ENCODE data around the gene GALP.
"Not testable (repeated sequence)": the region's sequence is repeated elsewhere in the genome, so short reads cannot be mapped to it uniquely, and the experiment has no call there.

Gene GALP

GRCh38 chr19:56148955-56149655 lies 26.7 kb upstream of the GALP start:
- not testable (repeated sequence) for DNase-seq

DNA sequence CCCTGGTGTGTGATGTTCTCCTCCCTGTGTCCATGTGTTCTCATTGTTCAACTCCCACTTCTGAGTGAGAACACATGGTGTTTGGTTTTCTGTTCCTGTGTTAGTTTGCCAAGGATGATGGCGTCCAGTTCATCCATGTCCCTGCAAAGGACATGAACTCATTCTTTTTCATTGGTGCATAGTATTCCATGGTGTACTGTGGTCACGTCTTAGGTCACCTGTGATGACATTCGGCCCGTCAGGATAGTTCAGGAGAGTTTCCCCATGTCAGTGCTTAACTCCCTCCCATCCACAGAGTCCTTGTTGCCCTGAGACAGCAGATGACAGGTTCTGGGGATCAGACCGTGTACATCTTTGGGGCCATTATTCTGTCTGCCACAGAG lies 26.2 kb upstream of the GALP start:
- DNase-seq, result no peak

DNA sequence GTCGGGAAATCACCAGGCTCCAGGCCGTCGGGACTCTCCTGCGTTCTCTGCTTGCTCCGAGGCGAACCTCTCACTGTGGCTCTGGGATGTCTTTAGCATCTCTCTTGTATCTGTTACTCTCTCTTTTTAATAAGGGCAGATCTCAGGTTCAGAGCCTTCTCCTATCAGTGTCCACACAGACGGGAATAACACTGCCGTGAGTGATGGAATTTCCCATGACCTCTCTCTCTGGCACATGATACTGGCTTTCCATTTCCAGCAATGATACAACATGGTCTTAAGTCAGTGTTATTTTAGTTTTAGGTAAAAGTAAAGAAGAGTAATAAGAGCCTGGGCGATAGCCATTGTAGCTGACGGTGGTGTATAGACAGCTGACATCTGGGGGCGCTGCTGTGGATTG lies 25.4 kb upstream of the GALP start:
- DNase-seq, result no peak

DNA sequence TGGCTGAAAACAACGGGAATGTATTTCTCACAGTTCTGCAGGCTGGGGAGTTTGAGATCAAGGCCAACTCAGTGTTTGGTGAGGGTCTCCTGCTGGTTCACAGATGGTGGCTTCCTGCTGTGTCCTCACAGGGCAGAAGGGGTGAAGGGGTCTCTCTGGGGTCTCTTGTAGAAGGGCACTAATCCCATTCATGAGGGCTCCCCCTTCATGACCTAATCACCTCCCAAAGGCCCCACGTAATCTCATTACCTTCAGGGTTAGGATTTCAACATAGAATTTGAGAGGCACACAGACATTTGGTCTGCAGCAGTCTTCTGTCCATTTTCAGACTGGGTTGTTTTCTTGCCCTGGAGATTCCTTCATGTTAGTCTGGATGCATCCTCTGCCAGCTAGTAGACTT lies 23.2 kb upstream of the GALP start:
- DNase-seq, result no peak

DNA sequence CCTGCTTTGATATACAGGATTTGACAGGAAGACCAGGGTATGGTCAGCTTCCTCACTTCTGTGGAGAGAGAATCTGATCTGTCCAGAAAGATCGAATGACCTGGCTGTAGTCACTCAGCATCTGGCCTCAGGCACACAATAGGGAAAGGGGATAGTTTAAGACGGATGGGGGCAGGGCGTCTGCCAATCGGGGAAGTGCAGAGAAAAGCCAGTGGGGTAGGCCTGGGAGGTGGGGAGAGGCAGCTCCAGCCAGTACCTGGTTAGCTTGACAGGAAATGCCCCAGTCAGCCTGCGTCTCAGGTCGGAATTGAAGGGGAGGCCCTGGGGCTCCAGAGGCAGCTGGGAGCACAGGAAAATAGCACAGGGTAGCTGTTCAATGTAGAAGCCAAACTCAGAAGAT lies 22.3 kb upstream of the GALP start:
- no peak for DNase-seq

DNA sequence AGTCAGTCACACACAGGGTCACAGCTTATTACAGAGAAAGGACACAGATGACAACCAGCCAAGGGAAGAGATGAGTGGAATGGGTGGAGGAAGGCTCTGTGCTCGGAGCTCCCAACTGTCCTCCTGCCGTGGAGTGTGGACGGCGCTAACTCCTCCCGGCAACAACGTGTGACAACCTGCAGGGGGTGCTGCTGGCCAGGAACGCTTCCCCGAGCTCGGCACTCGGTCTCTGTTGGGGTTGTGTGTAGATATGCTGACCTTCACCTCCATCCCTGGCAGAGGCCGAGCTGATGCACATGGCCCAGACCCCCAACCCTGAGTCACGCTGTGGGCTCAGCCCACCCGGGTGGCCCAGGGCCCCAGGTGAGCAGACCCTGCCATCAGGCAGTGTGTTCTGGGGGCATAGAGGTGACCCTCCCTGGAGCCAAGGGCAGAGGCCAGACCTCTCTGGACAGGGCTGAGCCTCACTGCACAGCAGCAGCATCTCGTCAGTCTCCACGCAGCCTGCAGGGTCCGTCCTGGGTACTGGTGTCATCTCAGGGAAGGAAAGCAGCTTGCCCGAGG lies 20.6 kb upstream of the GALP start:
- no peak for DNase-seq

- no peak for DNase-seq
These were observed 19.0 kb upstream of the GALP start for GRCh38 chr19:56156768-56157167.

- DNase-seq, result no peak
These were observed 17.5 kb upstream of the GALP start for GRCh38 chr19:56158170-56158757.

DNA sequence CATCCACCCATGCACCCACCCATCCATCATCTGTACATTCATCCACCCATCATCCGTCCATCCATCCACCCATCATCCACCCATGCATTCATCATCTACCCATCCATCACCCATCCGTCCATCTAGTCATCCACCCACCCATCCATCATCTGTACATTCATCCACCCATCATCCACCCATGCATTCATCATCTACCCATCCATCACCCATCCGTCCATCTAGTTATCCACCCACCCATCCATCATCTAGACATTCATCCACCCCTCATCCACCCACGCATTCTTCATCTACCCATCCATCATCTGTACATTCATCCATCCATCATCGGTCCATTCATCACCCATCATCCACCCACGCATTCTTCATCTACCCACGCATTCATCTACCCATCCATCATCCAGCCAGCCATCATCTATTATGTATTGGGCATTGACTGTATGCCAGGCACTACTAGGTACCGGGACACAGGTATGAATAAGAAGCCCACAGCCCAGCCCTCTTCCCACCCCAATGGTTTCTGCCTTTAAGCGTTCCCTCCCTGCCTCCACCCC lies 16.7 kb upstream of the GALP start:
- no peak for DNase-seq

- DNase-seq, result no peak
These were observed 16.1 kb upstream of the GALP start for GRCh38 chr19:56159622-56160271.

- no peak for DNase-seq
These were observed 14.3 kb upstream of the GALP start for GRCh38 chr19:56161534-56161933.

GRCh38 chr19:56162258-56162657 lies 13.6 kb upstream of the GALP start:
- DNase-seq, result no peak

- DNase-seq, result no peak
These were observed 12.7 kb upstream of the GALP start for GRCh38 chr19:56163097-56163496.

DNA sequence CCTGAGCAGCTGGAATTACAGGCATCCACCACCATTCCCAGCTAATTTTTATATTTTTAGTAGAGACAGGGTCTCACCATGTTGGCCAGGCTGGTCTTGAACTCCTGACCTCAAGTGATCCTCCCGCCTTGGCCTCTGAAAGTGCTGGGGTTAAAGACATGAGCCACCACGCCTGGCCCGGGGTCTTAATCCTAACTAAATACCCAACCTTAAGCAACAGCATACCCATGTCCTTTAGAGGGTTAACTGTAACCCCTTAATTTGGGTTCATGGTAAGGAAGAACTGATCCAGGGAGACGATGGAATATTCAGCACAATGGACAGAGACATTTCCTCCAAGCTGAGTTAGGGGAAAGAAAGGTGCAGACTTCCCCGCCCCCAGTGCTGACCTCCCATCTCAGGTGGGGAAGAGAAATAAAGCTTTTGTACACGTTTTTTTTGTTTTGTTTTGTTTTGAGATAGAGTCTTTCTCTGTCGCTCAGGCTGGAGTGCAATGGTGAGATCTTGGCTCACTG lies 8.7 kb upstream of the GALP start:
- DNase-seq, result no peak

DNA sequence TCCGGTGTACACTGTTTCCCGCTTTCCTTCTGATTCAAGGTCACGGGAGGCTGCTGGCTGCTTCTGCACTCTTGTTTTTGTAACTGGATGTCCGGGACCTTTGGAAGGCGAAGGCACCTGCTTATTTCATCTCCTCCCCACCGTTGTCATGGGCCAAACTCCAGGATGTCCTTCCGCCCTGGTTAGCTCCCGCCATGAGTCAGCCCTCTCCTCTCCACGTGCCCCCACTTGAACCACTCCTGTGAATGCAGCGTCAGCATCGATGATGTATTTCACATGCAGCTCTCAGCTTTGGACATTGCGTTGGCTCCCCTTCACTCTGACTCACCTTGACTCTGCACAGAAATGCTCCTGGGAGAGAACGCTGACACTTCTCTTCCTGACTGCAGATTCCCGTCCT lies 5.5 kb upstream of the GALP start:
- peak; percentile 66 for DNase-seq

- DNase-seq, result no peak
These were observed 1.7 kb upstream of the GALP start for GRCh38 chr19:56174086-56174485.

DNA sequence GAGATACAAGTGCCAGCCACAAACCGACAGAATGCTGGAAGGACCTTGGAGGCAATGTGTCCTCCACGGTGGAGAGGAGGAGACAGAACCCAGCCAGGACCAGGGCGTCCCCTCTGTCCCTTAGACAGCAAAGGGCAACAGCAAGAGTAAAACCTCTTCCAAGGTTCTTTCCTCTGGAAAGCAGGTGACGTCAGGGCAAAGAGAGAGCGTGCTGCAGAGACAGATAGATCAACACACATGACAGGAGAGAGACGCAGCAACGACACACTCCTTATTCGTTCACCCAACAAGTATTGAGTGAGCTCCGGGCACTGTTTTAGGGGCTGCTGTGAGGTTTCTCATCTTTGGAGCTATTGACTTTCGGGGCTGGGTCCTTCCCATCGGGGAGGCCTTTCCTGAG lies 1.3 kb upstream of the GALP start:
- no peak for DNase-seq

- not testable (repeated sequence) for DNase-seq
These were observed 502 bp downstream of the GALP start for GRCh38 chr19:56176310-56176709.

DNA sequence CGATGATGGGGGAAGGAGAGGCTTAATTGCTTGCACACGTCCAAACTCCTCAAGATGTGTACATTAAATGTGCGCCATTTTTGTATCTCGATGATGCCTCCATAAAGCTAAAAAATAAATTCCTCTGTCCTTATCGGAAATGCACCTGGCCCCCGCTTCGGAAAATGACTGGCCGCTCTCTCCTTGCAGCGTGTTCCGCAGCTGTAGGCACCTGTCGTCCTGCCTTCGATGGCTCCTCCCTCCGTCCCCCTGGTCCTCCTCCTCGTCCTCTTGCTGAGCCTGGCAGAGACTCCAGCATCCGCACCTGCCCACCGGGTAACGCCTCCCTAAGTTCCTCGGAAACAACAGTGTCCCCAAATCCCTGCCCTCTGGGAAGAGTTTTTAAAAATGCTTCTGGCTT lies 1.1 kb downstream of the GALP start:
- peak; percentile 23 for DNase-seq

GRCh38 chr19:56177564-56178243 lies 1.9 kb downstream of the GALP start:
- no peak for DNase-seq

- no peak for DNase-seq
These were observed 14.0 kb downstream of the GALP start for GRCh38 chr19:56189785-56190184.

DNA sequence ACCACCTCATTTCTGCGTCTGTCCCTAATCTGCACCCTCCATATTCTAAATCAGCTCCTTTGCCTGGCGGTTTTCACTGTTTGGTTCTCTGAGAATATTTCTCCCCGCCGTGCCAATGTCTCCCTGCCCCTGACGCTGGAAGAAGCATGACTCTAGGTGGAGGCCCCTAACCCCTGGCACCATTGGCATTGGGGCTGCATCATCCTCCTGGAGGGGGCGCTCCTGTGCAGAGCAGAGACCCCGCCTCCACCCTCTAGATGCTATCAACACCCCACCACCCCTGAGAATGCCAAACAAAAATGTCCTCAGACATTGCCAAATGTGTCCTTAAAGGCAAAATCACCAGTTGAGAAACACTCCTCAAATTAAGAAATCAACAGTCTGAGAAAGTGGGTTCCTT lies 15.3 kb downstream of the GALP start:
- DNase-seq, result no peak

DNA sequence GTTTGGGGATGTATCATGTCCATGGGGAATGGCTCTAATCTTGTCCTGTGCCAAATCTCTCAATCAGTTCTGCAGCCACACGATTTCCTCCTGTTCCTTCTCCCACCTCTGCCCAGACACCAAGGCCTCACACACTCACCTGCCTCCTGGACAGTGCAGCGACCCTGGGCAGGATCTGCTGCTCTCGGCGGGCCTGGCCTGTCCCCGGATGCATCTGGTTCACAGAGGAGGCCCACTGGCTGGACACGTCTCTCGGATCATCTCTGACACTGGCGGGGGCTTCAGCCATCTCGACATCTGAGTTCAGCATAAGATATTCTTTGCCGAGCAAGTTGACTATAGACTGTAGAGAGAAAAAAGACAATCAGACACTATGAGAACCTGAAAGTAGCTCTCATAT lies 15.9 kb downstream of the GALP start:
- no peak for DNase-seq
